Pancreas (tissue), 10 donors: ENCODE measurements around the gene IQGAP1. TPM values are rescaled to one million over a fixed set of nuclear protein-coding genes. Genes with fewer than 3 reads are reported as not detected.

ENCODE experiments used
- ATAC-seq, 4 donors: fragments of 200-7000 bp; cut with Tn5 transposase; one replicate each; pipeline versions ENCODE4 v1.8.0 to v1.9.1; 2020; ENCODE audit warnings: mild to moderate bottlenecking in 4 of 4, moderate library complexity in 4 of 4
- DNase-seq, 6 donors: peaks; one replicate each; pipeline ENCODE4 v3.0.0-alpha.2; 2020
- FAIRE-seq: peaks from 2 replicates; lab custom pipeline; 2012; peaks lifted over from hg19 to GRCh38; lab: Jason Lieb, UNC
- H3K27ac ChIP-seq, 4 donors: fragments of 200-600 bp; sonication (generic); 1 replicate in 3 of 4; 2 replicates in 1 of 4; pipeline versions ENCODE4 v1.5.0 to v1.8.0; 2020
- H3K27me3 ChIP-seq, 4 donors: fragments of 200-600 bp; one replicate each; pipeline ENCODE4 v1.8.0; 2021
- H3K36me3 ChIP-seq, 3 donors: fragments of 200-600 bp; sonication (generic) in 1 of 3; one replicate each; pipeline versions ENCODE4 v1.5.0 to v1.8.0; 2020 to 2021
- H3K4me1 ChIP-seq, 3 donors: fragments of 200-600 bp; one replicate each; pipeline ENCODE4 v1.8.0; 2021
- H3K4me3 ChIP-seq, 4 donors: fragments of 200-600 bp; sonication (generic) in 2 of 4; one replicate each; pipeline versions ENCODE4 v1.5.0 to v1.8.0; 2020 to 2021
- H3K9me3 ChIP-seq, 4 donors: fragments of 200-600 bp; one replicate each; pipeline ENCODE4 v1.8.0; 2021
- WGBS, 2 donors: extraction: QIAGEN DNeasy Blood & Tissue Kit; methylation state at CpG; one replicate each; pipeline ENCODE4 v1.1.7; 2013; 5-methylcytosine and 5-hydroxymethylcytosine counted together
- intact Hi-C, 3 donors: fragments of 100-400 bp; cut with DNase I; formaldehyde crosslinking; loops; one replicate each; pipeline versions ENCODE4 v1.11.1 to v1.14.2; 2022
- polyA plus RNA-seq, 2 donors: library from polyadenylated mRNA; stranded (reverse); fragments of 200-250 nt; gene quantifications; one replicate each; pipeline ENCODE4 v1.2.3, GENCODE V29; 2013
- total RNA-seq, 6 donors: library from RNA; stranded (reverse); fragmentation: NEBNext Ultra II Directional in 4 of 6; extraction: Animal tissue kit (Norgen Biotek cat#: 25700) in 4 of 6; gene quantifications; one replicate each; pipeline versions ENCODE4 v1.2.1 to v1.2.4, GENCODE V29; 2021 to 2023
- TF ChIP-seq, protein P1 (sequence below), 4 donors: fragments of 200-600 bp; sonication (generic) in 3 of 4; IDR thresholded peaks; one replicate each; pipeline versions ENCODE4 v1.5.0 to v1.8.0; 2021; ENCODE audit warnings: antibody characterized with exemption in 4 of 4
- donor health status: healthy with polysubstance abuse.
- donor health status: DM: no; HTN: no; CAD: no; lungs with moderate emphysema.
- donor health status: DM: no; HTN: no; CAD: no.
- donor health status: control.
- donor health status: control.
- donor health status: Bipolar disorder and iron deficiency.
- donor health status: DM: yes; HTN: yes; CAD: no.
- donor health status: DM: no; HTN: no; CAD: no.
- donor health status: DM: no; HTN: no; CAD: no.
- donor health status: DM: yes; HTN: yes; CAD: no.

IQGAP1 gene
- total and polyA plus RNA-seq, 8 donors: 20.6 to 103 (median 43.3) TPM

GRCh38 chr15:90381515-90381914 lies 6.5 kb upstream of the IQGAP1 start:
- FAIRE-seq (no peak), DNase-seq (no peak), ATAC-seq (no peak)
- no peaks in the 10 kb centered on the region for H3K4me1 ChIP-seq
- no peak overlapping the region for H3K27ac ChIP-seq
- H3K27me3 ChIP-seq: no peaks in the 10 kb centered on the region
- intact Hi-C loops: no loop called here
- no peak overlapping the region for H3K4me3 ChIP-seq
- no peaks in the 10 kb centered on the region for H3K9me3 ChIP-seq
- H3K36me3 ChIP-seq: no peaks in the 10 kb centered on the region
- TF ChIP-seq, protein P1, sequence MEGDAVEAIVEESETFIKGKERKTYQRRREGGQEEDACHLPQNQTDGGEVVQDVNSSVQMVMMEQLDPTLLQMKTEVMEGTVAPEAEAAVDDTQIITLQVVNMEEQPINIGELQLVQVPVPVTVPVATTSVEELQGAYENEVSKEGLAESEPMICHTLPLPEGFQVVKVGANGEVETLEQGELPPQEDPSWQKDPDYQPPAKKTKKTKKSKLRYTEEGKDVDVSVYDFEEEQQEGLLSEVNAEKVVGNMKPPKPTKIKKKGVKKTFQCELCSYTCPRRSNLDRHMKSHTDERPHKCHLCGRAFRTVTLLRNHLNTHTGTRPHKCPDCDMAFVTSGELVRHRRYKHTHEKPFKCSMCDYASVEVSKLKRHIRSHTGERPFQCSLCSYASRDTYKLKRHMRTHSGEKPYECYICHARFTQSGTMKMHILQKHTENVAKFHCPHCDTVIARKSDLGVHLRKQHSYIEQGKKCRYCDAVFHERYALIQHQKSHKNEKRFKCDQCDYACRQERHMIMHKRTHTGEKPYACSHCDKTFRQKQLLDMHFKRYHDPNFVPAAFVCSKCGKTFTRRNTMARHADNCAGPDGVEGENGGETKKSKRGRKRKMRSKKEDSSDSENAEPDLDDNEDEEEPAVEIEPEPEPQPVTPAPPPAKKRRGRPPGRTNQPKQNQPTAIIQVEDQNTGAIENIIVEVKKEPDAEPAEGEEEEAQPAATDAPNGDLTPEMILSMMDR (IDR thresholded peaks at IDR 0.05): no peak

DNA sequence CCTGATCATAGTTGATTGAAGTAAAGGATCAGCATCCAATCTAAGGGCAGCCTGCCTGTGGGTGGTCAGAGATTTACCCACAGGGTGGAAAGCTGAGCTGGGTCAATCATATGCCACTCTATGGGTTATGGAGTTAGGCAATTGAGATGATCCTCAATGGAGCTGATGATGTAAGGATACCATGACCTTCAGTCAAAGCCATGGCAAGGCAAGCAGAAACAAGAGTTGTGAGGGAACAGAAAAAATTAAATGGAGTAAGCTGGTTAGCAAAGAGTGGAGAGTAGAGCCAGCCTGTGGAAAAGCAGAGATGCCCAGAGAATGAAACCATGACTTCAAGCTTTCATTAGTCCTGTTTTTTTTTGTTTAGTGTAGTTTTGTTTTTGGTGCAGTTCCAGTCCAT lies 5.7 kb upstream of the IQGAP1 start:
- Histone ChIP-seq H3K36me3 (no peaks in the 10 kb centered on the region), H3K27me3 (no peaks in the 10 kb centered on the region), H3K27ac (no peak overlapping the region), H3K4me3 (no peak overlapping the region), H3K4me1 (no peaks in the 10 kb centered on the region), H3K9me3 (no peaks in the 10 kb centered on the region)
- intact Hi-C loops: no loop called here
- no peak for DNase-seq
- no peak for FAIRE-seq
- peak in 1 of 4 donors; percentile 48 for ATAC-seq
- TF ChIP-seq, protein P1 (IDR thresholded peaks at IDR 0.05): no peak

- no peak for DNase-seq
- Histone ChIP-seq H3K27me3 (no peaks in the 10 kb centered on the region), H3K4me1 (peaks cover 0 to 11% (median 9%) of the 10 kb centered on the region in 3 donors), H3K27ac (no peak overlapping the region), H3K4me3 (no peak overlapping the region), H3K36me3 (peaks cover 0 to under 1% (median 0%) of the 10 kb centered on the region in 3 donors), H3K9me3 (no peaks in the 10 kb centered on the region)
- 80 to 86% methylated on average over 2 of the region's 2 CpGs for WGBS, 2 donors
- FAIRE-seq: no peak
- TF ChIP-seq, protein P1 (IDR thresholded peaks at IDR 0.05): no peak
- ATAC-seq: no peak
- intact Hi-C loops: no loop called here
Measured at GRCh38 chr15:90386221-90386620, 1.8 kb upstream of the IQGAP1 start.

DNA sequence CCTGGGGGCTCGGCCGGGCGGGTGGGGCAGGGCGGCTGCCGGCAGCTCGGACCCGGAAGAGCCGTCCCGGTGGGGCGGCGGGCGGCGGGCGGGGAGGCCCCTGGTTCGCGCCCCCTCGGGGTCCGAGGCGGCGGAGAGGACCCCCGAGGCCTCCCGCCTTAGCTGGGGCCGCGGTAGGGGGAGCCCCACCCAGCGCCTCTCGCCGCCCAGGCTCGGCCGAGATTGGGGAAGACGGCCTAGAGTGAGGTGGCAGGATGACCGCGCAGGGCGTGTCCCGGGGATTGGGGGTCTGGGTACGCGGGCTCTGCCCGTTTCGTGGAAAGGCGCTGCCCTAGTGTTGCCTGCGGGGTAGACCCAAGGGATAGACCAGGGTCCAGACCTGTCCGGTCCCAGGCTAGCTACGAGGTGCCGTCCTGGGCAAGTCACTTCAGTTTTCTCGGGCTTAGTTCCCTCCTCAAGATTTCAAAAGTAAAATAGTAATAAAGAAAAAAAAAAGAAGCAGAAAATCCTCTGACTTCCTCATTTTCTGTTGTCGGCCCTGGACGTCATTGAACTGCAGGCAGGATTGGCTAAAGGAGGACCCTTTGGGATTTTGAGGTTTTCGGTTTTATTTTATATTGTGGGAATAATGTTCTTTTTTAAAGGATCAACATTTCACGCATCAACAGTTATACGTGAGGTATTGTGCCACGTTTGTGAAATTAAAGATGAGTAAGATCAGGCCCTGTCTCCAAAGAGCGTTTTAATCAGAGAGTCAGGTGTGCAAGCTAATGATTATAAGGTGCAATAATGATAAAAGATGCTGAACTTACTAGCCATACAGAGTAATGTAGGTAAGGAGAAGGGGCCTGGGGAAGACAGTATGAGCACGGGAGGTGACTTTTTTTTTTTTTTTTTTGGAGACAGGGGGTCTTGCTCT lies 679 bp downstream of the IQGAP1 start:
- FAIRE-seq (no peak), ATAC-seq (peak; percentile 37 to 58 (median 52)), DNase-seq (peak; percentile 58 to 88 (median 72))
- TF ChIP-seq, protein P1 (IDR thresholded peaks at IDR 0.05): no peak
- 1% methylated on average over 39 to 52 of the region's 52 CpGs for WGBS, 2 donors
- Histone ChIP-seq H3K27ac (peak overlapping the region; percentile 93 to 97 (median 94)), H3K4me1 (peaks cover 0 to 27% (median 10%) of the 10 kb centered on the region in 3 donors), H3K4me3 (peak overlapping the region; percentile 63 to 94 (median 78)), H3K27me3 (no peaks in the 10 kb centered on the region), H3K36me3 (peaks cover 0 to 13% (median 0%) of the 10 kb centered on the region in 3 donors), H3K9me3 (no peaks in the 10 kb centered on the region)
- intact Hi-C loops: no loop called here

DNA sequence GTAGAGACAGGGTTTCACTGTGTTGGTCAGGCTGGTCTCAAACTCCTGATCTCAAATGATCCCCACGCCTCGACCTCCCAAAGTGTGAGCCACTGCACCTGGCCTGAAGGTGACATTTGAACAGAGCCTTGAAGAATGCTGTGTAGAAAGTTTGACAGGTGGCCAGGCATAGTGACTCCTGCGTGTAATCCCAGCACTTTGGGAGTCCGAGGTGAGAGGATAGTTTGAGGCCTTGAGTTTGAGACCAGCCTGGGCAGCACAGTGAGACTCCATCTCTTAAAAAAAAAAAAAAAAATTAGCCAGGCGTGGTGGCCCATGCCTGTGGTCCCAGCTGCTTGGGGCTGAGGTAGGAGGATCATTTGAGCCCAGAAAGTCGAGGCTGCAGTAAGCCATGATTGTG lies 1.5 kb downstream of the IQGAP1 start:
- 27 to 32% methylated on average over 6 of the region's 6 CpGs for WGBS, 2 donors
- Histone ChIP-seq H3K4me3 (peak overlapping the region in 3 of 4 donors; percentile 10 to 91 (median 63)), H3K4me1 (peaks cover 0 to 27% (median 10%) of the 10 kb centered on the region in 3 donors), H3K36me3 (peaks cover 0 to 13% (median 0%) of the 10 kb centered on the region in 3 donors), H3K27me3 (no peaks in the 10 kb centered on the region), H3K9me3 (no peaks in the 10 kb centered on the region), H3K27ac (peak overlapping the region in 1 of 4 donors; percentile 94)
- TF ChIP-seq, protein P1 (IDR thresholded peaks at IDR 0.05): no peak
- FAIRE-seq: no peak
- intact Hi-C loops: no loop called here
- DNase-seq: peak in 1 of 6 donors; percentile 17
- ATAC-seq: no peak
